B cell (primary cell): ENCODE data around the gene NETO2. TPM values are rescaled to one million over a fixed set of nuclear protein-coding genes. Genes with fewer than 3 reads are reported as not detected.

Experiments used
- ATAC-seq: fragments of 200-7000 bp; cut with Tn5 transposase; one replicate; pipeline ENCODE4 v1.10.0; 2021; ENCODE audit warnings: low read depth, mild to moderate bottlenecking, moderate number of reproducible peaks, moderate library complexity
- CTCF ChIA-PET: fragments of 350-600 bp; sonication (Branson Sonifier 250); formaldehyde crosslinking; loops from one replicate; lab custom pipeline; 2021; ENCODE audit warnings: antibody characterized with exemption, inconsistent platforms; lab: Charles Lee
- POLR2A ChIA-PET: fragments of 350-600 bp; sonication (Branson Sonifier 250); formaldehyde crosslinking; loops from one replicate; lab custom pipeline; 2021; ENCODE audit warnings: antibody characterized with exemption; lab: Charles Lee
- DNase-seq: peaks from one replicate; pipeline ENCODE4 v3.0.0; 2013
- H2AFZ ChIP-seq: 2 replicates; pipeline ENCODE4 v1.6.1; 2012; ENCODE audit warnings: mild to moderate bottlenecking, low read depth, low read length; ENCODE audit not compliant: insufficient read depth, poor library complexity, severe bottlenecking
- H3K27ac ChIP-seq, 2 donors: 1 replicate in 1 of 2; 2 replicates in 1 of 2; pipeline ENCODE4 v1.5.1; 2012 to 2013; ENCODE audit warnings: low read length in 2 of 2, mild to moderate bottlenecking in 2 of 2, moderate library complexity in 1 of 2
- H3K27me3 ChIP-seq, 4 experiments: fragments of 200-600 bp in 1 of 4; sonication (generic) in 1 of 4; replicated peaks in 1 of 4; 1 replicate in 2 of 4; 2 replicates in 2 of 4; pipeline versions ENCODE4 v1.6.1 to v1.7.0; 2013 to 2016; ENCODE audit warnings: low read length in 3 of 4, mild to moderate bottlenecking in 2 of 4, mixed read lengths in 1 of 4, moderate library complexity in 1 of 4; ENCODE audit not compliant: insufficient read depth in 4 of 4, control insufficient read depth in 3 of 4; ENCODE audit errors: control extremely low read depth in 1 of 4
- H3K36me3 ChIP-seq, 2 experiments: replicated peaks in 1 of 2; 1 replicate in 1 of 2; 2 replicates in 1 of 2; pipeline versions ENCODE4 v1.6.1 to v1.7.1; 2013; ENCODE audit warnings: low read length in 1 of 2; ENCODE audit not compliant: insufficient read depth in 2 of 2, control insufficient read depth in 1 of 2; ENCODE audit errors: control extremely low read depth in 1 of 2, extremely low read depth in 1 of 2
- H3K4me1 ChIP-seq, 2 donors: fragments of 200-600 bp in 1 of 2; sonication (generic) in 1 of 2; 1 replicate in 1 of 2; 2 replicates in 1 of 2; pipeline versions ENCODE4 v1.5.1 to v1.6.1; 2013 to 2017; ENCODE audit warnings: low read length in 2 of 2; ENCODE audit not compliant: control insufficient read depth in 2 of 2, insufficient read depth in 2 of 2
- H3K4me2 ChIP-seq: replicated peaks from 2 replicates; pipeline ENCODE3; 2012; ENCODE audit warnings: mild to moderate bottlenecking, low read depth, low read length; ENCODE audit not compliant: poor library complexity, severe bottlenecking
- H3K4me3 ChIP-seq, 5 experiments: fragments of 200-600 bp in 1 of 5; sonication (generic) in 1 of 5; 1 replicate in 3 of 5; 2 replicates in 2 of 5; pipeline versions ENCODE4 v1.5.1 to v1.7.0; 2011 to 2016; ENCODE audit warnings: low read length in 4 of 5, mild to moderate bottlenecking in 4 of 5, low read depth in 2 of 5, control low read depth in 1 of 5, moderate library complexity in 1 of 5; ENCODE audit not compliant: insufficient read depth in 1 of 5; ENCODE audit errors: control extremely low read depth in 1 of 5, extremely low read depth in 1 of 5
- H3K79me2 ChIP-seq: fragments of 200-600 bp; sonication (generic); one replicate; pipeline ENCODE4 v1.6.0; 2016; ENCODE audit warnings: low read length; ENCODE audit not compliant: control insufficient read depth, insufficient read depth
- H3K9ac ChIP-seq: fragments of 200-600 bp; sonication (generic); 2 replicates; pipeline ENCODE4 v1.6.1; 2017; ENCODE audit warnings: mild to moderate bottlenecking, low read length, moderate library complexity
- H3K9me3 ChIP-seq, 3 donors: one replicate each; pipeline versions ENCODE4 v1.6.1 to v1.7.1; 2013; ENCODE audit warnings: low read length in 2 of 3; ENCODE audit not compliant: control insufficient read depth in 2 of 3, insufficient read depth in 1 of 3; ENCODE audit errors: control extremely low read depth in 1 of 3
- H4K20me1 ChIP-seq: 2 replicates; pipeline ENCODE4 v1.6.0; 2012; ENCODE audit warnings: mild to moderate bottlenecking, low read length; ENCODE audit not compliant: insufficient read depth, control insufficient read depth, poor library complexity, severe bottlenecking
- H3K27ac Mint-ChIP-seq: one replicate; pipeline ENCODE4 v1.8.0; 2021; ENCODE audit warnings: mixed read lengths
- H3K27me3 Mint-ChIP-seq: one replicate; pipeline ENCODE4 v1.8.0; 2021; ENCODE audit warnings: mixed read lengths
- H3K4me1 Mint-ChIP-seq: one replicate; pipeline ENCODE4 v1.8.0; 2021; ENCODE audit warnings: mixed read lengths
- H3K4me3 Mint-ChIP-seq: one replicate; pipeline ENCODE4 v1.8.0; 2021; ENCODE audit warnings: mixed read lengths
- H3K9me3 Mint-ChIP-seq: one replicate; pipeline ENCODE4 v1.8.0; 2022; ENCODE audit warnings: mixed read lengths; ENCODE audit not compliant: insufficient read depth
- EZH2 ChIP-seq: IDR thresholded peaks from 2 replicates; pipeline ENCODE4 v1.6.1; 2012; ENCODE audit warnings: borderline replicate concordance, low read depth, mild to moderate bottlenecking, moderate library complexity, low read length; ENCODE audit not compliant: insufficient read depth, poor library complexity, severe bottlenecking
- WGBS: methylation state at CpG from one replicate; pipeline ENCODE4 v1.1.5; 2013; ENCODE audit warnings: missing lambda C conversion rate; ENCODE audit not compliant: insufficient coverage; 5-methylcytosine and 5-hydroxymethylcytosine counted together
- intact Hi-C: fragments of 100-400 bp; cut with micrococcal nuclease; formaldehyde crosslinking; loops from one replicate; pipeline ENCODE4 v1.10.0; 2022
- polyA plus RNA-seq: library from polyadenylated mRNA; depleted of rRNA; stranded (reverse); fragments of >200 nt; gene quantifications from 2 replicates; pipeline ENCODE4 v1.2.3, GENCODE V29; 2012
- total RNA-seq, 2 donors: library from RNA; stranded (reverse); fragments of 120-200 nt in 1 of 2; gene quantifications; 1 replicate in 1 of 2; 2 replicates in 1 of 2; pipeline versions ENCODE4 v1.2.3 to v1.2.4, GENCODE V29; 2013 to 2022
- TF ChIP-seq, protein P1 (sequence below): fragments of 200-600 bp; IDR thresholded peaks from one replicate; pipeline ENCODE4 v1.8.0; 2022; ENCODE audit warnings: antibody characterized with exemption, mild to moderate bottlenecking

Gene NETO2
- total and polyA plus RNA-seq, 2 donors (not counting 1 experiment from before 2014, with no cell fraction given), result 1.9 to 4.2 TPM

DNA sequence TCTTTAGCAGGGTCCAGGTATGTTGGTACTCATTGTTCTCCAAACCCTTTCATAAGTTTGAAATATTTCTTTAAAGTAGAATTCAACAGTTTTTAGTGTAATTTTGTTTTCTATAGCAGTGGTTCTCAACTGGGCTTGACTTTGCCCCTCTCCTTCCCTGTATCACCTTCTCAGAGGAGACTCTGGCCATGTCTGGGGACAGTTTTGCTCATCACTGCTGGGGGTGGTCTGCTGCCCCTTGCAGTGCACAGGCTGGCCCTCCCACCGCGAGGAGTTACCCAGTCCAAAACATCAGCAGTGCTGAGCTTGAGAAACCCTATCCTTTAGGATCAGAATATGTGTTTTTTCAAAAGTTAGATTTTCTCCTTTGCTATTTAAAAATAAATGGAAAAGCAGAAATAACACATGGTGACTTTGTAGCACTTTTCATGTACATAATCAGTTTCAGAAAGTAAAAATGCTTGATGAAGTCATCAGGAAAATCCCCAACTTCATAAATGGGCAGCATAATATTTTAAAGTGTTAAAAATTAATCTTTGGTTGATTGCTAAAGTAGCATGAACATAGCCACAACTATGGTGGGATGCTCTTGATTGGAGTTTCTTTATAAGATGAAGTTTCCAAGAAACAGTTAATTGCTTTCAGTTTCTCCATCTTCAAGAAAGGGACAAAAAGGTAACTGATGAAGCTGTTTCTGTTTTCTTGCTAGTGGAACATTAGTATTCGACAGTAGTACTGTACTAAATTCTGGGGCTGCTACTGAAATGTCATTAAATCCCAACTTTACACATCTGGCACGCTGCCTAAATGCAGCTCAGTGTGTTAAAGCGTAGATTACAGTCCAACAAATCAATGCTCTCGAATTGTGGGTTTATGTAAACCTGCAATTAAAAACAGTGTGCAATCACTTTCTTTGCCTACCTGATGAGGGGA, 70.3 kb downstream of the NETO2 start:
- Histone ChIP-seq H3K27ac (no peak overlapping the region), H3K36me3 (no peaks in the 10 kb centered on the region), H3K27me3 (no peaks in the 10 kb centered on the region), H3K79me2 (no peaks in the 10 kb centered on the region), H3K4me3 (no peak overlapping the region), H3K4me1 (no peaks in the 10 kb centered on the region), H3K9ac (no peak overlapping the region), H3K4me2 (no peak overlapping the region), H2AFZ (no peak overlapping the region), H3K9me3 (no peaks in the 10 kb centered on the region), H4K20me1 (no peaks in the 10 kb centered on the region)
- ChIA-PET CTCF (no interaction called here), POLR2A (no interaction called here)
- DNase-seq (no peak), ATAC-seq (no peak)
- TF ChIP-seq, protein P1, sequence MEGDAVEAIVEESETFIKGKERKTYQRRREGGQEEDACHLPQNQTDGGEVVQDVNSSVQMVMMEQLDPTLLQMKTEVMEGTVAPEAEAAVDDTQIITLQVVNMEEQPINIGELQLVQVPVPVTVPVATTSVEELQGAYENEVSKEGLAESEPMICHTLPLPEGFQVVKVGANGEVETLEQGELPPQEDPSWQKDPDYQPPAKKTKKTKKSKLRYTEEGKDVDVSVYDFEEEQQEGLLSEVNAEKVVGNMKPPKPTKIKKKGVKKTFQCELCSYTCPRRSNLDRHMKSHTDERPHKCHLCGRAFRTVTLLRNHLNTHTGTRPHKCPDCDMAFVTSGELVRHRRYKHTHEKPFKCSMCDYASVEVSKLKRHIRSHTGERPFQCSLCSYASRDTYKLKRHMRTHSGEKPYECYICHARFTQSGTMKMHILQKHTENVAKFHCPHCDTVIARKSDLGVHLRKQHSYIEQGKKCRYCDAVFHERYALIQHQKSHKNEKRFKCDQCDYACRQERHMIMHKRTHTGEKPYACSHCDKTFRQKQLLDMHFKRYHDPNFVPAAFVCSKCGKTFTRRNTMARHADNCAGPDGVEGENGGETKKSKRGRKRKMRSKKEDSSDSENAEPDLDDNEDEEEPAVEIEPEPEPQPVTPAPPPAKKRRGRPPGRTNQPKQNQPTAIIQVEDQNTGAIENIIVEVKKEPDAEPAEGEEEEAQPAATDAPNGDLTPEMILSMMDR, result no peak
- TF ChIP-seq EZH2, result no peak
- Mint-ChIP-seq H3K4me3 (no peak overlapping the region), H3K27ac (no peak overlapping the region), H3K9me3 (peaks cover 2% of the 10 kb centered on the region), H3K4me1 (peaks cover 4% of the 10 kb centered on the region), H3K27me3 (peaks cover 8% of the 10 kb centered on the region)
- WGBS, result 94% methylated on average over 3 of the region's 6 CpGs
- intact Hi-C loops, result no loop called here

DNA sequence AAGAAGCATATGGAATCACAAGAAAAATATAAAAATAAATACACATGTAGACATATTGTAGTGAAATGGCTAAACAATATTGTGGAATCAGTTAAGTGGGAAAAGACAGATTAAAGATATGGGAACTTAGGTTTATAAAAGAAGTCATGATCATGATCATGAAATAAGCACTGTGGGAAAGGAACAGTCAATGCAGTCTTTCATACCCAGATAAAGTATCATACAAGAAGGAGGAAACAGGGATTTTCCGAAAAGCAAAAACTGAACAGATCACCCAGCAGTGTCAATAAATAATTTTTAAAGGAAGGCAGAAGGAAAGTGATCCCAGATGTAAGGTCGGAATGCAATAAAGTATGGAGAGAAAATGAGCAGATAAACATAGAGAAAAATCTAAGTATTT, 71.6 kb downstream of the NETO2 start:
- Histone ChIP-seq H3K4me2 (no peak overlapping the region), H3K9me3 (no peaks in the 10 kb centered on the region), H3K36me3 (no peaks in the 10 kb centered on the region), H3K27me3 (no peaks in the 10 kb centered on the region), H3K4me1 (no peaks in the 10 kb centered on the region), H3K27ac (no peak overlapping the region), H2AFZ (no peak overlapping the region), H3K79me2 (no peaks in the 10 kb centered on the region), H3K4me3 (no peak overlapping the region), H3K9ac (no peak overlapping the region), H4K20me1 (no peaks in the 10 kb centered on the region)
- Mint-ChIP-seq H3K9me3 (peaks cover 2% of the 10 kb centered on the region), H3K4me3 (no peak overlapping the region), H3K27me3 (peaks cover 8% of the 10 kb centered on the region), H3K4me1 (peaks cover 4% of the 10 kb centered on the region), H3K27ac (no peak overlapping the region)
- no peak for DNase-seq
- intact Hi-C loops, result no loop called here
- TF ChIP-seq EZH2, result no peak
- TF ChIP-seq, protein P1, result no peak
- whole genome bisulfite sequencing, result no CpG with 5 or more reads among the region's 2 CpGs
- ChIA-PET CTCF (no interaction called here), POLR2A (no interaction called here)
- no peak for ATAC-seq
